HG03039 (cell line): ENCODE measurements around the gene HSPG2.
"Not testable (repeated sequence)": the region's sequence is repeated elsewhere in the genome, so short reads cannot be mapped to it uniquely, and the experiment has no call there.

Experiments
- ATAC-seq: cut with Tn5 transposase; IDR thresholded peaks from one replicate; pipeline ENCODE4 v1.9.1; 2021; ENCODE audit warnings: mild to moderate bottlenecking, moderate library complexity; ENCODE audit not compliant: unreplicated experiment

The HSPG2 gene

DNA sequence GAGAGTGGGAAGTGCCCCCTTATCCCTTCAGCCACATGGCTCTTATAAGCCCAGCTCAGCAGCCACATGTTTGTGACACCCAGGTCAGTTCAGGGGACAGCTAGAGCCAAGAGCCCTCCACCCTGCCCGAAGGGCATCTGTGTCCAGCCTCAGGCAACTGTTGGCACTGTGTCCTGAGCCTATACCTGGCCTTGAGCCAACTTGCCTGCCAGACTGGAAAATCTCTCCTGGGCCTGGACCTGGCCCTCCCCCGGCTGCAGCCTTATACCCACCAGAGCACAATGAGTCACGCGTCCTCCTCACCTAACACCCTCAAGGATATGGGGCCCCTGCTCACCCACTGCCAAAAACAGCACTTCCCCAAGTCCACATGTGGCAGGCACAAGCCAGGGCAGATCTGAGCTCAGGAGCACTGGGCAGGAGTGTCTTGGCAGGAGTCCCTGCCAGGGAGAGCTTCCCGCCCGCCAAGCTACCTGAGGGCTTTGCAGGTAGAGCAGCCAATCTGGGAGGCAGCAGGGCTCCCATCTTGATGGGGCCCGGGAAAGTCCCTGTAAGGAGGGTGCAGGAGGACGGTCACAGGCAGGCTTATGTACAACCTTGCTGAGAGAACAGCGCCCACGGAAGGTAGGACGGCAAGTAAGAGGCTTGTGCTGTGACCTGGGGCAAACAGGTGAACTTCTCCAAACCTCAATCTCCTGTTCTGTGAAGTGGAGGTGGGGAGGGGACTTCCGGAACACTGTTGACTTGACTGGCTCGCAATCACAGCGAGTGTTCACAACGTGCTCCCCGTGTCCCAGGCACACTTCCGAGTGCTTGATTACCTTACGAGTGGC is 19.8 kb upstream of the HSPG2 start:
- ATAC-seq: no peak

DNA sequence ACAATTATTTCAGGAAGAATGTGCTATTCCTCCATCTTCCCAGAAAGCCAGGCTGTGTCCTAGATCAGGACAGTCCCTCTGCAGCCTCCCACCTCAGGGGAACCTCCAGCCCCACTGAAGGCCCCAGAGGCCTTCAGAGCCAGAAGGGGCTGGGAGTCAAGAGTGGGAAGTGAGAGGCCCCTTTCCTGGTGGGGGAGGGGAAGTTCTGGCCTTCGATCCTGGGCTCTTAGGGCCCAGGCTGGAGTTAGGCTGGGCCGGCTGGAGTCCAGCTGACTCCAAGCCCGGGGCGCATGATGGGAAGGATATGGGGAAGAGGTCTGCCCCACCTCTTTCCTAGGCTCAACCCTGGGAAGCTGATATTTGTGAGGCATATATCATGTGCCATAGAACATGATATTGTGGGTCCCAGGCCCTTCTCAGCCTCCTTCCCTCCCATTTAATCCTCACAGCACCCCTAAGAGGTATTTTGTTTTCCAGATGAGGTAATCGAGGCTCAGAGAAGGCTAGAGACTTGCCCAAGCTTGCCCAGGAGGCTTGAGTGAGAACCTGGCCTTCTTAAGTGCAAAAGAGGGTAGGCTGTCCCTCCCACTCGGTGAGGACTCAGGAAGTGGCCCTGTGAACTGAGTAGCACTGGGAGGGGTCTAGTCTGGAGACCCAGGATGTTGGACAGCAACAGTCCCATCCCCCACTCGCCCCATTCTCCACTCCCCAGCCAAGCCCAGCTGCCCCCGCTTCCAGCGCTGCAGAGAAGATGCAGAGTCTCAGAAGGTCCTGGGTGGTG is 18.6 kb upstream of the HSPG2 start:
- ATAC-seq: no peak

DNA sequence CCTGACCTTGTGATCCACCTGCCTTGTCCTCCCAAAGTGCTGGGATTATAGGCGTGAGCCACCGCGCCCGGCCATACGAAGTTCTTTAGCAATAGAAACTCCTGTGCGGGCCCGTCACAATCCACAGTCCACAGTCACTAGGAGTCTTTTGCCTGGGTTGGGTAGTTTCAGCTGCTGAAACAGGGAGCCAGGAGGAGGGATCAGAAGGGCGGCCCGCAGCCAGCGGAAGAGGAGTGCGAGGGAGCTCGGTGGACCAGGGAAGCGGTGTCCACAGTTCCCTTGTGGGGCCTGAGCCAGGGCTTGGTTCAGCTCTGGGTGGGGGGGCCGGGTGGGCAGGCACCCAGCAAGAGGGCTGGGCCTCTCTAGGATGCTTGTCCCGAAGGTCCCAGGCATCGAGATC is 17.9 kb upstream of the HSPG2 start:
- no peak for ATAC-seq

DNA sequence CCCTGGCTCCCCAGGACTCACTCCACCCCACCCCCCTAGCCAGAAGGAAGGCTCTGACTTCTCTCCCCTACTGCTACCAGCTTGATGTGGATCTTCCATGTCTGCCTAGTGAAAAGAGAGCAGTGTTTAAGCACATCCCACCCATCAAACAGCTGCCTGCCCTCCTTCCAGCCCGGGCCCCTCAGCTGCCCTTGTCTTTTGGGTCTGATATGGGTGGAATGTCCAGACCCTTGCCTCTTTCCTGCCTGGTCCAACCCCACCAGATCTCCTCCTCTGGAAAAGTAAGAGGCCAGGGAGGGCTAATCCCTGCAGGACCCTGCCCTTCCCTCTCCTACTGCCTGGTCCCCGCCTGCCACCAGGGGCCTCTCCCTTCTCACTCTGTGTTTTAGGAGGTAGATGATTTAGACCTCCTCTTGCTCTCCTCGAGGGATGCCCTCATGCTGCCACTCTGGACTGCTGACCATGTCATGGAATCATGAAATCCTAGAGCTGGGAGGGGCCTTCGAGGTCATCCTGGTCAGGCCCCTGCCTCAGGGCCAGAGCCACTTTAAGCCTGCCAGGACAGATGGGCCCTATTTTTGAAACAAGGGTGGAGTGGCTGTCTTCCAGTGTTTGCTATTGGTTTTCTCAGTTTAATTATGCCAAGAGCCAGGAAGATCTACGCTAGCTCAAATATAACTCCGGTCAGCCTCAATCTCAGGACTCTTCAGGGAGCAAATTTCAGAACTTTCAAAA is 15.8 kb upstream of the HSPG2 start:
- ATAC-seq: no peak

DNA sequence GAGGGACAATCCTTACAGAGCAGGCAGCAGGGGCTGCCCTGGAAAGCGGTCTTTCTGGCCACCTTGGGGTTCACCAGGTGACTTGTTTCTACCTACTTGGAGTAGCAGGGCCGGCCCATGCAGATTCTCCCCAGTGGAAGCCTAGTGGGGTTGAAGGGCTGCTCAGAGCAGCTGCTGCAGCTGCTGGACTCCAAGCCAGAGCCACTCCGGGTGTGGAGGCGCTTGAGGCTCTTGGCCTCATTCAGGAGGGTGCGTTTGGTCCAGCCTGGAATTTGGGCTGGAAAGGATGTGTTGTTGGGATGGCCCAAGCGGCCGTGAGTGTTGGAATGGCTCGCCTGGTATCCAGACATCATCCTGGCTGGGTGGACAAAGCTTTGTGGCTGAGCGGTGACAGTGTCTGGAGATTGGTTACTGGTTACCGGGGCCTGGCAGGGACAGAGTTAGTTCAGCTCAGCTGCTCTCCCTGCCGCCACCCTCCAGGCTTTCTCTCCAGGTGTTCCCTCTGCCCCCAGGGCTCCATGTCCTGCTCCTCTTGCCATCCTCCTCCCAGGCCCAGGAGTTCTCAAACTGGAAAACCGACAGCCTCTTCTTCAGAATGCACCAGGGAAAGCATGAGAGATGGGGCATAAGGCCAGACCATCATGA is 14.2 kb upstream of the HSPG2 start:
- no peak for ATAC-seq

DNA sequence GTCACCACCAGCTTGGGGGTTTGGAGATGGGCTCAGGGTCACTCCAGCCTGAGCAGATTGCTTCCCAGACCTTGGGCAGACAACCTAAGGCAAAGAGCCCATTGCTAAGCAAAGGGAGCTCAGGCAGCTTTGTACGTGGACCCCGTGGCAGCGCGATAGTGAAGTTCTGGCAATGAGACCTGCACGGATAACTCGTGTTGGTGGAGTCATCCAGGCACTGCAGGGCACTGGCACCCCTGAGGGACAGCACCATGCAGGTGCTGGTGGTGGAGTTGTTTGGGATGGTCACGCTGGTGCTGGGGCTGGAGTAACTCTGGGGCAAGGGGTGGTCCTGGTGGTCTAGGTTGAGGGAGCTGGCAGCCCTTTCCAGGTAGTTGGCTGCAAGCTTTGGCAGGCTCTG is 13.6 kb upstream of the HSPG2 start:
- no peak for ATAC-seq

DNA sequence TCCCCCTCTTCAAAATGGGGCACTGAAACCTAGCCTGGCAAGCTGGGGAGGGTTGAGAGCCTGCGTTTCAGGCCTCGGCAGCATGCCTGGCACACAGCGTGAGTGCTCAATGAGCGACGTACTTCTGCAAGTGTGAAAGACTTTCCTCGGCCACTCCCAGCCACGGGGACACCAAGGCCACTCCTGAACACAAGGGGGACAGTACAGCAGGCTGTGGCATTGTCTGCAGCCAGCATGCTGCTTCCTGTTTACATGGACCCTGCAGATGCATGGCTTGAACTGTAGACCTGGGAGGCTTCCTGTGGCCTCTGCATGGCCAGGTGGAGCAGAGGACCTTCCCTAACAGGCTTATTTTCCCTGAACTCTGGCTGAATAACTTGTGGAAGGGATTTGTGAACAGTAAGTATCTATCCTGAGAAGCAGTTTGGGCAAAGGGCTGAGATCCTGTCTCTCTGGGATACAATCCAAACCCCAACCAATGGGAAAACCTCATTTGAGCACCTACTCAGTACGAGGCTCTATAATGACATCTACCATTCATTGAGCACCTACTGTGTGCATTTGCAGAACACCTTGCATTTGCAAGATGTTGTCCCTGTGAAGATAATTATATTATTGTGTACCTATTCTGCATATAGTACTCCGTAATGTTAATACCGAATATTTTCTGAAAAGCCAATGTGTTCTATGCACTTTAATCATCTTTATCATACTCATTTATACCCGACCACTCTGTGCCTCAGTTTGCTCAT is 9.9 kb upstream of the HSPG2 start:
- ATAC-seq: no peak

DNA sequence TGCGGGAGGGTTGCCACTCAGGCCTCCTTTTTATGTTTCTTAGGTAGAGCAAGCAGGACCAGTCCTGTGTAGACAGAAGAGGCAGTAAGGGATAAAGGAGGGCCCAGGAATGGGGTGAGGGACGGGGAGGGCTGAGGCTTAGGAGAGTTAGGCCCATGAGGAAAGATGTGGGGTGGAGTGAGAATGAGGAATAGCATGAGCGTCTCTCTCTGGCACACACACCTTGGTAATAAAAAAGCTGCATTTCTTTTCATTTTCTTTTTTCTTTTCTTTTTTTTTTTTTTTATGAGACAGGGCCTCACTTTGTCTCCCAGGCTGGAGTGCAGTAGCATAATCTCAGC is 7.6 kb upstream of the HSPG2 start:
- ATAC-seq: no peak

DNA sequence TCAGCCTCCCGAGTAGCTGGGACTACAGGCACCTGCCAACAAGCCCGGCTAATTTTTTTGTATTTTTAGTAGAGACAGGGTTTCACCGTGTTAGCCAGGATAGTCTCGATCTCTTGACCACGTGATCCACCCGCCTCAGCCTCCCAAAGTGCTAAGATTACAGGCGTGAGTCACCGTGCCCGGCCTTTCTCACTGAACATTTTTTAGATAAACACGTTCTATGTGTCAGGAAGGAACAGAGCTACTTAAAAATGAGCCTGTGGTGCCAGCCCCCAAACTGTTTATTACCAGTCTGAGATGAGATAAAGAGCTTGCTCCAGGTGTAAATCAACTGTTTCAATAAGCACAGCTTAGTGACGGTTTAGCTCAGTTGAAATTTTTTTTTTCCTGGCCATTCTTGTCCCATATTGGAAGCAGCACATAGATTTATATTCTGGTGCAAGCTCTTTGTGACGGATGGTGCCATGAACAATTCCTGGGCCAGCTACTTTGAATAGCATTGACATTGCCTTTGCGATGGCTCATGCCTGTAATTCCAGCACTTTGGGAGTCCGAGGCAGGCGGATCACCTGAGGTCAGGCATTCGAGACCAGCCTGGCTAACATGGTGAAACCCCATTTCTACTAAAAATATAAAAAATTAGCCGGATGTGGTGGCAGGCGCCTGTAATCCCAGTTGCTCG is 6.0 kb upstream of the HSPG2 start:
- ATAC-seq: not testable (repeated sequence)

DNA sequence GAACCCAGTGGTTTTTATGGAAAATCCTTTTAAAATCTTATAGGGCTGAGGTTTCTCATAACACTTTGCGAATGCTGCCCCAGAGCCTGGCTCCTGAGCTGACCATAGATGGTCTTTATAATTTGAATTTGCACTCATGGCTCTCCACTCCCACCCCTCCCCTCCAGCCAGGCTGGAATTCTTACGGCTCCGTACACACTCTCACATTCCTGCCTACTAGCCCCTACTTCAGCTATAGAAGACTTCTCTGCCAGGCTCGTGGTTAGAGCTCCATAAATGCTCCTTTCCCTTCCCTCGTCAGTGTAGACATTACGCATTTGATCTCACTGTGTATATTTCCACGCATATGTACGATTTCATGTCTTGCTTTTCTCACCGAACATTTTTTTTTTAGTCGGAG is 5.4 kb upstream of the HSPG2 start:
- ATAC-seq: no peak

DNA sequence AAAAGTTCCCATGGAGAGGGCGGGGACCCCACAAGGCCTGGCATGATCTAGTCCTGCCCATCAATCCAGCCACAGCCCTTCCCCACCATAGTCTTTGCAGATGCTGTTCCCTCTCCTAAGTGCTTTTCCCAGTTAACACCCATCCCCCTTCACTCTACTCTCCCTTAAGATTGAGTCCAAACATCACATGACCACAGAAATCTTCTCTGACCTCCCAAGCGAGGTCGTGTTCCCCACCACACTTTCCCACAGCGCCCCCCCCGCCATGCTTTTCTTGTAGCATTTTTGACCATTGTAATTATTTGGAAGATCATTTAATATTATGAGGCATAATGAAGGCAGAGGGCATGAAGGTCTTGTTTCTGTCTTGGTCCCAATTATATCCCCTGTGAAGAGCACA is 4.3 kb upstream of the HSPG2 start:
- no peak for ATAC-seq

DNA sequence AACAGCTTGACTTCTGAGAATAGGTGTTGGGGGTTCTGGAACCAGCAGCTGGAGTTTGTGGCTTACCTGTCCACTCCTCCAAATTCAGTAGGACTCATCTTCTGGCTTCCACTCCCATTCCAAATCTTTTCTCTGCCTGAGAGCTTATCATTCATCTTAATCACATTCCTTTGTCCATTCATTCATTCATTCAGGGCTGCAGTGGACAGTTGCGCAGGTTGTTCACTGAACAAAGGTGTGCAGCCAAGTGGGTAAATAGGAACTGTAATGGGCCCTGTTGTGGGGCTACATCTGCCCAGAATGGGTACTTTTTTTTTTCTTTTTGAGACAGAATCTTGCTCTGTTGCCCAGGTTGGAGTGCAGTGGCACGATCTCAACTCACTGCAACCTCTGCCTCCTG is 3.4 kb upstream of the HSPG2 start:
- no peak for ATAC-seq

DNA sequence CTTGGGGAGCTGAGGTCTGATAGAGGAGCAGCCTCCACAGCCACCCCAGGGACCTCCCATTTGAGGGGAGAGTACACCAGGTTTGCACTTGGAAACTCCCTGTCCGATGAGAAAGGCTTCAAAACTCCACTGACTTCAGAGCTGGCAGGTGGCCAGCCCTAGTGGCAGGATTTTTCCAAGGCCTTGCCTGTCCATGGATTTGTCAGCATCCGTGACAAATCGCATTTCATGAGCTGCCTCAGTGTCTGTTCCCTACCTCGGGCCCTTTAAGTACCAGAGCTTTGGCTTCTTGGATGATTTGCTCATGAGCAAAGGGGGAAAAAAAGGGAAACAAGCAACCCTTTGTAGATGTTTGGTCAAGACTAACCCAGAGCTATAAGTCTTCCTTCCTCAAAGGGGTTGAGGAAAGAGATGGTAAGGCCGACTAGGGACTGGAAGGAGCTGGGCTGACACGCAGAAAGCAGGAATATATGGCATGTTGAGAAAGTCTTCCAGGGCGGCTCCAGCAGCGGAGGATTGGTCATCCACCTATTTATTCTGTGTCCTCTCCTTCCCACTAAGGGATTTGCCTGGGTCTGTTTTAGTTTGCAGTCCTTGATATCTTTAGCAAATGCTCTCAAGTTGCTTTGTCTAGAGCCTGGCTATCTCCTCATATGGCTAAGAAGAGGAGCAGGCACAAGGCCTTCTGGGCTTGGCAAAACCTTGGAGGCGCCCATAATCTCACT is 2.7 kb upstream of the HSPG2 start:
- ATAC-seq: no peak

DNA sequence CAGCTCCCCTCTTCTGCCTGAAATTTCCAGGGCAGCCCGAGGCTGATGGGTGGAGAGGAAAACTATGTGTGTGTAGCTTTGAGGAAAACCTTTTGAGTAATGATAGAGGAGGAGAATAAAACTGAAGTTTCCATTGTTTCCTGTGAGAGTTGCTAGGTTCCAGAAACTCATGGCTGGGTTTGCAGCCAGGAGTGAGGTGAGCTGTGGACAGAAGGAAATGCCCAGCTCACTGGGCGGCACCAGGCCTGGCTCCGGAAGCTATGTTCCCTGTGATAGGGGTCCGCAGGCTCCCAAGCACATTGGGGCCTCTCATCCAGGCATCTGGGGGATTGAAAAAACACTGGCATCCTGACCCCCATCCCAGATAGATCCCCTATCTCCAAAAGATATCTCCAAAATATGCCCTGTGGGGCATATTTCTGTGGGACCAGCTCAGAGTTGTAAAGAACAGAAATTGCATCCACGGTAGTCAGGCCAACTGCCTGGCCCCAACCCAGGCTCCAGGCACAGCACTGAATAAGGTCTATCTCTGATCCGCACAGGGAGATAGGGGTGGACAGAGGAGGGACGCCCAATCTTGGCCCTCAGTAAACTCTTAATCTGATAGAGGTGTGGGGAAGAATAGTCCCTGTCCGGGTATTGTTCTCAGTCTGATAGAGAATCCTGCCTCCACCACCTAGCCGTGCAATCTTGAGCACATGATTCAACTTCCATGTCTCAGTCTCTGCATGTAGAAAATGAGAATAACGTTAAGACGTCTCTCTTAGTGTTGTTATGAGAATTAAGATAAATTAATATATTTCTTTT is 1.8 kb upstream of the HSPG2 start:
- no peak for ATAC-seq

DNA sequence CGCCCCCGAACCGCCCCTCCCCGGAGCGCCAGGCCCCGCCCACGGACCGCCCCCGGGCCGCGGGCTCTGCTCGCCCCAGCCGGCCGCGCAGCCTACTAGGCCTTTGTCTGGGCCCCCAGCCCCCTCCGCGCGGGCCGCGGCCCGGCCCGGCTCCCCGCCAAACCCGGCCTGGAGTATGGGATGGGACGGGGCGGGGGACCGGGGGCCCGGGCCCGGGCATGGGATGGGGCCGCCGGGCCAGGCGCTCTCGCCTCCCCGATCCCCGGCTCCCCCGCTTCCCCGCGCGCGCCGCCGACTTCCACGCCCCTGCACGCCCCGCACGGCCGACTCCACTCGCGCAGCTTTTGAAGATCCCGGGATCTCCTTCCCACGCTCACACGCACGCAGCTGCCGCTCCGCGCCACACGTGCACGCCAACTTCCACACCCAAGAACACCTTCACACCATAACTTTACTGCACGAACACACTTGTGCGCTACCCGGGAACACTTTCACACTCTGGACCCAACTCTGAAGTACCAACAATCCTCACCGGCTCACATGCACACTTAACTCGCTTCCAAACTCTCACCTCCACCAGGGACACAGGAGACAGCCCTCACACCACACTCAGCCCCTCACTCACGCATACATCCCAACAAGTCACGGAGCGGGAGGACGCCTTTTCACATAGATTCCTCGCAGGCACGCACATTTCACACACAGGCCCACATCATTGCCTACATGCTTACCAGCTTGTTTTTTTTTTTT is 437 bp upstream of the HSPG2 start:
- ATAC-seq: no peak

DNA sequence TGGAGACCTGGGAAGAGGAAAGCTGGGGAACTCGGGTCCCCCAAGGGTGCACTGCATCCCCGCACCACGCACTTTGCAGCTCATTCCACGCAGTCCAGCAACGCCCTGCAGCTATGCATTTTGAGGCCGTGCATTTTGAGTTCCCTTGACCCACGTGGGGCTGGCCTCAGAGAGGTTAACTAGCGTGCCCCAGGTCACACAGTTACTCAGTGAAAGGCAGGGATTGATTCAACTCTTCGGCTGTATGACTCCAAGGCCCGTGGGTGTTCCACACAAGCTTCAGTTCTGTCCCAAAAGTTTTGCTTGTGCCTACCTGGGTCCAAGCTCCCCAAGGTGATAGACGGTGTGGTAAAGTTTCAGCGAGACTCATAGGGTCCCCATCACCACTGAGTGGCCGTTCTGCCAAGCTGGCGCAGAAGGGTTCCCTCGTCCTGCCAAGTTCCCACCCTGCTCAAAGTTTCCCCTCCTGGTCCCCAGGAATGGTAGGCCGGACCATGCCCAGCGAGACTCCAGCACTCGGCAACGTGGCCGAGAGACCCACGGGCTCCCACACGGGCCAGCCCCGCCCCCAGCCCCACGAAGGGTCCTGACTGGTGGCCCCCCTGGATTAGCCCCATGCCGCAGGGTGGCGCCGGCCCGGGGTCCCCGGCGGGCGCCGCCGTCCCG is 611 bp downstream of the HSPG2 start:
- ATAC-seq: no peak

DNA sequence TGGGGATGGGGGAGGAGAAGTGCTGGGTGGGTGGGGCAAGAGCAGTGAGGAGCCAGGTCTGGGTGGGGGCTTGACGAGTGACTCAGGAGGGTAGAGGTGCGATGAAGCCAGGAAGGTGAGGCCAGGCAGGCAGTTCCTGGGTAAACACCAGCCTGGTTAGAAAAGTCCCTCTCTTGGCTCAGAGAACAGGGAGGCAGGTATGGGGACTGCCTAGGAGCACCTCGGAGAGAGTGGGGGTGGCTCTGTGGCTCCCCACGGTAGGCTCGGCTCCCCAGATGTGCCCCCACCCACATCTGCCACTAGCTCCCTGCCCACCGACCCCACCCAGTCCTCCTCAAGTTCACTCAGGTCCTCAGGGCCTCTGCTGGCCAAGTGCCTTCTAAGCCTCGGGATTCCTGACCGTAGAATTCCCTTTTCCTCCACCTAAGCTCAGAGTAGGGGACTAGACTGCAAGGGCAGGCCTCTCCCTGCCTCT is 1.2 kb downstream of the HSPG2 start:
- no peak for ATAC-seq
